GM10266 (cell line): ENCODE measurements around the gene SCO1.

Experiments
- DNase-seq: peaks from one replicate; pipeline ENCODE4 v3.0.0; 2012; ENCODE audit errors: extremely low spot score
- TF ChIP-seq, protein P1 (sequence below): IDR thresholded peaks from 2 replicates; pipeline ENCODE4 v1.5.1; 2012; ENCODE audit warnings: mild to moderate bottlenecking, low read depth; ENCODE audit not compliant: control insufficient read depth, insufficient read depth; ENCODE audit errors: missing control alignments

Gene SCO1

DNA sequence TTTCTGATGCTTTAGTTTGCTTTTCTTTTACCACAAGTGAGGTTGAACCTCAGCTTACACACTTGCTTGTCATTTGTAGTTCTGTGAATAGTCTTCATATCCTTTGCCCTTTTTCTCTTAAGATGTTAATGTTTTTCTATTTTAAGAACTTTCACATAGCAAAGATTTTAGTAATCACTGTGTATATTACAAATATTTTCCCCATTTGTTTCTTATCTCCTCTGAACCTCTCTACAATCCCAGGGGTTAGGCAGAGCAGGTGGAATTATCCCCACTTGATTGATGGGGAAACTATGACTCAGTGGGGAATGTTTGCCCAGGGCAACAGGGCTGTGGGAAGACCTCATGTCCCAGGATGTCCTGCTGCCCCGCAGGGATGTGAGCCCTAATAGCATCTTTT lies 28.6 kb downstream of the SCO1 start:
- TF ChIP-seq, protein P1, sequence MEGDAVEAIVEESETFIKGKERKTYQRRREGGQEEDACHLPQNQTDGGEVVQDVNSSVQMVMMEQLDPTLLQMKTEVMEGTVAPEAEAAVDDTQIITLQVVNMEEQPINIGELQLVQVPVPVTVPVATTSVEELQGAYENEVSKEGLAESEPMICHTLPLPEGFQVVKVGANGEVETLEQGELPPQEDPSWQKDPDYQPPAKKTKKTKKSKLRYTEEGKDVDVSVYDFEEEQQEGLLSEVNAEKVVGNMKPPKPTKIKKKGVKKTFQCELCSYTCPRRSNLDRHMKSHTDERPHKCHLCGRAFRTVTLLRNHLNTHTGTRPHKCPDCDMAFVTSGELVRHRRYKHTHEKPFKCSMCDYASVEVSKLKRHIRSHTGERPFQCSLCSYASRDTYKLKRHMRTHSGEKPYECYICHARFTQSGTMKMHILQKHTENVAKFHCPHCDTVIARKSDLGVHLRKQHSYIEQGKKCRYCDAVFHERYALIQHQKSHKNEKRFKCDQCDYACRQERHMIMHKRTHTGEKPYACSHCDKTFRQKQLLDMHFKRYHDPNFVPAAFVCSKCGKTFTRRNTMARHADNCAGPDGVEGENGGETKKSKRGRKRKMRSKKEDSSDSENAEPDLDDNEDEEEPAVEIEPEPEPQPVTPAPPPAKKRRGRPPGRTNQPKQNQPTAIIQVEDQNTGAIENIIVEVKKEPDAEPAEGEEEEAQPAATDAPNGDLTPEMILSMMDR: no peak
- no peak for DNase-seq

DNA sequence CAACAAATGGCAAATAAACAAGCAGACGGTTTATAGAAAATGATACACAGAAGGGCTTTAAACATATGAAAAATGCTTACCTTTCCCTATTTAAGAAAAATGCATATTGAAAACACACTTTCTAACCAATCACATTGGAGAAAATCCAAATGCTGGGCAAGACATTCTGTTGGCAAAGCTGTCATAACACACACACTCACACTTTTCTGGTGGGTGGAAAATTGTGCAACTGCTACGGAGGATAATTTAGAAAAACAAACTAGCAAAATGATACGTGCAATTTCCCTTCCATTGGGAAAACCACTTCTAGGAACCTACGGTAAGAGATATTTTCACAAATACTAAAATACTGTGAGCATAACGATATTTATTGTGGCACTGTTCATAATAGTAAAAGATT lies 30.4 kb downstream of the SCO1 start:
- no peak for DNase-seq
- TF ChIP-seq, protein P1: no peak

DNA sequence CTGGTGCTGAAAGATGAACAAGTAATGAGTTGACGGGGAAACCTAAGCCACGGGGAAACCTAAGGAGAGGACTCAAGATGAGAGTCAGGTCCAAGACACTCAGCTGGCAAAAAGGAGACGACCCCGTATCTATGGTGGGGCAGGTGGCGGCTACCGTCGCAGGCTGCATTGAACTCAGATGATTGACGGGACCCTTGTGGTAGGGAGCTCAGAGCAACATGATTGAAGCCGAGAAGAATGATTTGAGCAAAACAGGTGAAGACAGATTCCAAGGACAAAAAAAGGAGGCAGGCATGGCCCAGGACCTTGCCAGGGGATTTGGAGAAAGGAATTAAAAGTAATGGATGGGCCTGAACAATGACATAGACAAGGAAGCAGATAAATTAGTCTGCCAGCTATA lies 32.8 kb downstream of the SCO1 start:
- TF ChIP-seq, protein P1: no peak
- DNase-seq: no peak

DNA sequence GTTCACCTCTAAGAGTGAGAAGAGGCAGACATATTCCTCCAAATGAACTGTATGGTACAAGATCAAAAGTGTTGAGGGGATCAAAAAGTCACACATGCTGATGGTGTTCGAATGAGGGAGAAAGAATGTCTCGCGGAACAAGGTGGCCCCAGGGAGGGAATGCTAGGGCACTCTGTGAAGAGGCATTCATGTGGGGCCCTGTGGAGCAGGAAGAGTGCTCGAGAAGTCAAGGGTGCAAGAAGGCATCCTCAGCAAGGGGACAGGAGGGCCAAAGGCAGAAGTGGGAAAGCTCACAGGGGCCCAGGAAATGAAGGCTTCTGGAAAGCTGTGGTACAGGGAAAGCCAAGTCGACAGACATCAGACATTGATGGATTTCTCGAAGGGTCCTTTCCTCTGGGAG lies 34.1 kb downstream of the SCO1 start:
- DNase-seq: no peak
- TF ChIP-seq, protein P1: no peak

DNA sequence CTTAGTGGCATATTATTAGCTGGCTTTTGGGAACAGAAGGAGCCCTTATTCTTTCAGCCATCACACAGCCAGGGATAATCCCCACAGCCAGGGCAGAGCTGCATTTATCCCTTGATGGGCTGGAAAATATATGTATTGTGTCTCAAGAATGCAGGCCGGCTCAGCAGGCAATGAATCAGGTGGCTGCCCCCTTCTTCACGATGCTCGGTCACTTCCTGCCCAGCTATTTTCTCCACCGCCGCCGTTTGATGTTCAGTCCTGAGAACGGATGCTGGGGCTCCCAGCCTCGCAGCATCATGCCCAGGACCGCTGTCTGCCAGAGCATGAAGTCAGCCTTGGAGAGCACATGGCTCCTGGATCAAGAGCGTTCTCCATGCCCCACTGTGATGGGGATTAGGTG lies 35.9 kb downstream of the SCO1 start:
- TF ChIP-seq, protein P1: no peak
- DNase-seq: no peak

DNA sequence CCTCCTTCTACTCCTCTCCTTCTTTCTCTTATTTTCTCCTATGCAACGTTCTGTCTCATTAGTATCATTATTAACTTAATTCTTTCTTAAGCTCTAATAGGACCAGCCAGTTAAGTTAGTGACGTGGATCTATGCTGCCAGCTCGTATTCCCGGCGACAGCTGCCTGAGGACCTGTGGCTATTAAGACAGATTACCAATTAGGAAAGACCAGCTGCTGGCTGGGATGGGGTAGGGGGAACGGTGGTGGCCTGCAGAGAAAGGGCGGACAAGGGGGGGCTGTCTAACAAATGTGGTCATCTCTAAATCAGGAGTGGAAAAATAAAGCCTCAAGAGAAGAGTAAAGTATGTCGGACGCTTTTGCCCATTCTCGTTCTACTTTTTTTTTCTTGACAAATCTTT lies 39.5 kb downstream of the SCO1 start:
- TF ChIP-seq, protein P1: no peak
- DNase-seq: no peak

DNA sequence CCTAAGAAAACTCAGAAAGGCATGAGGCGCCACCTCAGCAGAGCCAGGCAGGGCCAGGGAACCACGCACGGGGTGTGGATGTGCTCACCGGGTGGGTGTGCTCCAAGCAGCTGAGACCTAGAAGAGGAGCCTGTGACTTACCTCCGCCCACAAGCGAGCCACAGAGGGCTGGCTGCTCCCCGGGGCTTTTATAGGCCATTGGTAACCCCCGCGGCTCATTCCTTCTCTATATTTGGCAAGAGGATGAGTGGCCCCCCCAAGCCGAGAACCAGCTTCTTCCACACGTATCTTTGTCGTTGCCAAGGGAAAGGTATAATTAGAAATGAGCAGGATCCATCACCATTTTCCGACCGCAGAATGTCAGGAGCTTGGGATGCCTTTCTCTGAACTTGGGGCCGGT lies 40.2 kb downstream of the SCO1 start, which contains the start of gene MYH3:
Gene MYH3, minus strand, starts transcription at position 162 of the 400 bp plus-strand sequence. CDS start 2,245 bp downstream, outside the sequence.
- DNase-seq: no peak
- TF ChIP-seq, protein P1: no peak

DNA sequence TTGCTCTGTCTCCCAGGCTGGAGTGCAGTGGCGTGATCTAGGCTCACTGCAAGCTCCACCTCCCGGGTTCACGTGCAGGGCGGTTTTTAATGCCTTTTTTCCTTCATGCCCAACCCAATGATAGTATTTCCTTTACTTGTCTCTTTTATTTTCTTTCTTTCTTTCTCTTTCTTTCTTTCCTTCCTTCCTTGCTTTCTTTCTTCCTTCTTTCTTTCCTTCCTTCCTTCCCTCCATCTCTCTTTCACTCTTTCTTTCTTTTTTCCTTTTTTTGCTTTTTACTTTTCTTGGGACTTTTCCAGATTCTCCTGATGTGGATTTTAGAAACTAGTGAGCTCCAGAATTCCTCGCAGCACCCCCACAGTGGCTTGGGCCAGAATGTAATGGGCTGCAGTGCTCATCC lies 43.3 kb downstream of the SCO1 start:
- TF ChIP-seq, protein P1: no peak
- DNase-seq: no peak
